A549 (cell line): ENCODE measurements around the gene KRT72. TPM values are rescaled to one million over a fixed set of nuclear protein-coding genes. Genes with fewer than 3 reads are reported as not detected.

Experiments
- ATAC-seq, 2 experiments: fragments of 200-7000 bp in 1 of 2; fragments of >200 bp in 1 of 2; cut with Nextera tagmentation in 1 of 2; cut with Tn5 transposase in 1 of 2; 3 replicates each; pipeline versions ENCODE4 v1.8.0 to v1.9.1; 2018 to 2020; ENCODE audit warnings: mild to moderate bottlenecking in 1 of 2, moderate library complexity in 1 of 2
- CTCF ChIA-PET: fragments of 300-600 bp; sonication (Branson Sonifier 250); formaldehyde crosslinking; extraction: SDS; loops from one replicate; lab custom pipeline; 2021; ENCODE audit warnings: antibody characterized with exemption, inconsistent platforms; lab: Yijun Ruan, JAX
- POLR2A ChIA-PET: fragments of 350-600 bp; formaldehyde crosslinking; extraction: SDS; loops from one replicate; lab custom pipeline; 2021; ENCODE audit warnings: antibody characterized with exemption, inconsistent platforms; lab: Yijun Ruan, JAX
- DNase-seq, 2 experiments: peaks; one replicate each; pipeline versions ENCODE4 v3.0.0 to v3.0.0-alpha.2; 2011 to 2016; ENCODE audit warnings: low read depth in 1 of 2, low spot score in 1 of 2
- FAIRE-seq: peaks from 2 replicates; lab custom pipeline; 2011; peaks lifted over from hg19 to GRCh38; lab: Jason Lieb, UNC
- H3K27ac ChIP-seq, 2 experiments: fragments of >200 bp; sonication (Bioruptor Twin); formaldehyde crosslinking; 3 replicates each; pipeline ENCODE4 v1.5.1; 2016 to 2017
- H3K4me1 ChIP-seq: fragments of >200 bp; sonication (Bioruptor Twin); formaldehyde crosslinking; 3 replicates; pipeline ENCODE4 v1.6.1; 2016
- H3K4me2 ChIP-seq: fragments of >200 bp; sonication (Bioruptor Twin); formaldehyde crosslinking; 3 replicates; pipeline ENCODE4 v1.6.1; 2016
- H3K4me3 ChIP-seq: fragments of >200 bp; sonication (Bioruptor Twin); formaldehyde crosslinking; 3 replicates; pipeline ENCODE4 v1.5.1; 2016
- H3K9me3 ChIP-seq: fragments of >200 bp; sonication (Bioruptor Twin); formaldehyde crosslinking; 3 replicates; pipeline ENCODE4 v1.6.1; 2016
- ATOH8 ChIP-seq: fragments of 250-450 bp; sonication (Bioruptor Pico); IDR thresholded peaks from 2 replicates; pipeline ENCODE4 v1.5.0; 2020; ENCODE audit warnings: low read depth, mild to moderate bottlenecking, moderate library complexity
- CBX8 ChIP-seq: fragments of 200-600 bp; sonication (generic); IDR thresholded peaks from 2 replicates; pipeline ENCODE4 v1.6.1; 2016
- CEBPB ChIP-seq, 2 experiments: fragments of >200 bp in 1 of 2; sonication (Bioruptor Twin) in 1 of 2; formaldehyde crosslinking in 1 of 2; IDR thresholded peaks; 2 replicates each; pipeline ENCODE4 v1.6.1; 2012 to 2016
- CHD4 ChIP-seq: fragments of 200-600 bp; sonication (generic); IDR thresholded peaks from 2 replicates; pipeline ENCODE4 v1.6.1; 2016; ENCODE audit warnings: antibody characterized with exemption, mild to moderate bottlenecking, borderline replicate concordance
- EP300 ChIP-seq, 2 experiments: fragments of >200 bp; sonication (Bioruptor Twin); formaldehyde crosslinking; IDR thresholded peaks; 2 replicates in 1 of 2; 3 replicates in 1 of 2; pipeline ENCODE4 v1.6.1; 2016 to 2017
- FOXS1 ChIP-seq: fragments of 250-450 bp; sonication (Bioruptor Pico); IDR thresholded peaks from 2 replicates; pipeline ENCODE4 v1.5.0; 2020; ENCODE audit warnings: mild to moderate bottlenecking, moderate library complexity
- HDAC2 ChIP-seq: fragments of 200-600 bp; sonication (generic); IDR thresholded peaks from 2 replicates; pipeline ENCODE4 v1.6.1; 2016
- HOXA7 ChIP-seq: fragments of 250-450 bp; sonication (Bioruptor Pico); IDR thresholded peaks from 2 replicates; pipeline ENCODE4 v1.5.0; 2020; ENCODE audit warnings: mild to moderate bottlenecking, moderate library complexity
- HOXB13 ChIP-seq: fragments of 250-450 bp; sonication (Bioruptor Pico); IDR thresholded peaks from 2 replicates; pipeline ENCODE4 v1.5.0; 2020; ENCODE audit warnings: low read depth, mild to moderate bottlenecking, moderate library complexity
- KDM1A ChIP-seq: fragments of 200-600 bp; sonication (generic); IDR thresholded peaks from 2 replicates; pipeline ENCODE4 v1.6.1; 2016; ENCODE audit warnings: low read depth, mild to moderate bottlenecking
- MAFK ChIP-seq: fragments of 450-650 bp; IDR thresholded peaks from 2 replicates; pipeline ENCODE4 v1.6.1; 2014; ENCODE audit not compliant: partially characterized antibody
- MAZ ChIP-seq: fragments of 150-350 bp; IDR thresholded peaks from 2 replicates; pipeline ENCODE4 v1.6.1; 2014; ENCODE audit warnings: antibody characterized with exemption, low read depth, low read length, borderline replicate concordance
- NFE2L2 ChIP-seq: fragments of 150-350 bp; conservative IDR thresholded peaks from 2 replicates; pipeline ENCODE4 v1.6.1; 2014; ENCODE audit warnings: low read length
- NPAS2 ChIP-seq: fragments of 250-450 bp; sonication (Bioruptor Pico); IDR thresholded peaks from 2 replicates; pipeline ENCODE4 v1.8.0; 2022; ENCODE audit warnings: mild to moderate bottlenecking, moderate library complexity, borderline replicate concordance
- NR3C1 ChIP-seq: fragments of >200 bp; sonication (Bioruptor Twin); formaldehyde crosslinking; IDR thresholded peaks from 3 replicates; pipeline ENCODE4 v1.6.1; 2017
- PHF8 ChIP-seq: fragments of 200-600 bp; sonication (generic); IDR thresholded peaks from 2 replicates; pipeline ENCODE4 v1.6.1; 2016; ENCODE audit warnings: low read depth, mild to moderate bottlenecking, antibody characterized with exemption, moderate library complexity, borderline replicate concordance
- RAD21 ChIP-seq, 2 experiments: fragments of >200 bp in 1 of 2; sonication (Bioruptor Twin) in 1 of 2; formaldehyde crosslinking in 1 of 2; IDR thresholded peaks in 1 of 2; conservative IDR thresholded peaks in 1 of 2; 2 replicates in 1 of 2; 3 replicates in 1 of 2; pipeline ENCODE4 v1.6.1; 2012 to 2018; ENCODE audit warnings: inconsistent platforms in 1 of 2
- RARB ChIP-seq: fragments of 250-450 bp; sonication (Bioruptor Pico); IDR thresholded peaks from 2 replicates; pipeline ENCODE4 v1.8.0; 2021; ENCODE audit warnings: mild to moderate bottlenecking, moderate library complexity
- REST ChIP-seq: fragments of 200-600 bp; sonication (generic); IDR thresholded peaks from 2 replicates; pipeline ENCODE4 v1.6.1; 2016; ENCODE audit warnings: antibody characterized with exemption, mild to moderate bottlenecking, moderate library complexity
- RNF2 ChIP-seq: fragments of 200-600 bp; sonication (generic); IDR thresholded peaks from 2 replicates; pipeline ENCODE4 v1.6.1; 2016; ENCODE audit warnings: low read depth, mild to moderate bottlenecking, antibody characterized with exemption, moderate library complexity, borderline replicate concordance
- SMC3 ChIP-seq: fragments of >200 bp; sonication (Bioruptor Twin); formaldehyde crosslinking; IDR thresholded peaks from 3 replicates; pipeline ENCODE4 v1.6.1; 2018; ENCODE audit warnings: inconsistent platforms
- ZFP36 ChIP-seq: fragments of 450-650 bp; IDR thresholded peaks from 2 replicates; pipeline ENCODE4 v1.6.1; 2014; ENCODE audit warnings: borderline replicate concordance; ENCODE audit not compliant: partially characterized antibody
- WGBS: methylation state at CpG from one replicate; pipeline ENCODE4 v1.1.6; 2017; ENCODE audit errors: missing lambda C conversion rate; 5-methylcytosine and 5-hydroxymethylcytosine counted together
- polyA plus RNA-seq, 4 experiments: library from polyadenylated mRNA; depleted of rRNA in 3 of 4; stranded (reverse); fragments of >200 nt; fragmentation: RNase III in 1 of 4; extraction: RNeasy Plus Mini Kit Qiagen cat#74134 plus additional on column Dnase treatment in 1 of 4; gene quantifications; 2 replicates in 3 of 4; 3 replicates in 1 of 4; pipeline ENCODE4 v1.2.3, GENCODE V29; 2011 to 2017
- TF ChIP-seq, protein P1 (sequence below): IDR thresholded peaks from 2 replicates; pipeline ENCODE4 v1.6.1; 2012
- TF ChIP-seq, protein P2 (sequence below): fragments of 150-350 bp; IDR thresholded peaks from 2 replicates; pipeline ENCODE4 v1.6.1; 2014; ENCODE audit warnings: low read depth, mild to moderate bottlenecking, low read length
- TF ChIP-seq, protein P3 (sequence below): fragments of 450-650 bp; IDR thresholded peaks from 2 replicates; pipeline ENCODE4 v1.6.1; 2014; ENCODE audit warnings: antibody characterized with exemption

The KRT72 gene
- polyA plus RNA-seq, 2 of the 4 experiments (the other 2 are of a cell fraction), result not detected

DNA sequence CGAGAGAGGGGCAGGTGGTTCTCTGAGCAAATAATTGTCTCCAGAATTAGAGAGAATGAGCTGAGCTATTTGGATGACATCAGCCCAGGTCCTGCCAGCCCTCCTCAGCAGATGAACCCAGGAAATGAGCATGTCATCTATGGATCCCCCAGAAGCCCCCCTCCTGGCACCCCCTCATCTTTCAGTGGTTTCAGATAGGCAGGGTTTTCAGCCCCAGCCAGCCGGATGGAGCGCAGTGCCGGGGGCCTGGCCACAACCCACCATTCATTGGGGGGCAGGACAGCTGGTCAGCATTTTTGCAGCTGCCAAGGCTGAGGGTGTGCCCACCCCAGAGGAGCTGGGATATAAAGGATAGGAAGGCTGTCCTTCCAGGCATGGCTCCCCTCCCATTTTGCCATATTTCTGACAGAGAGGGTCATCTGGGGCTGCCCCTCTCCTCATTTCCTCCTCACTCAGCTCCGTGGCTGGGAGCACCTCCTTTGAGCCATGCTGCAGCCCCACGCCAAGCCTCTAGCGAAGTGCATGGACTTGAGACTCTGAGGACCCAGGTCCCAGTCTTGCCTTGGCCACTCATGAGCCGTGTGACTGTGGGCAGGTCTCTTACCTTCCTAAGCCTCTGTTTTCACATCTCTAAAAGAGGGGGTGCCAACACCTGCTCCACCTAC, 42.4 kb downstream of the KRT72 start (continued):
- TF ChIP-seq REST, result no peak

DNA sequence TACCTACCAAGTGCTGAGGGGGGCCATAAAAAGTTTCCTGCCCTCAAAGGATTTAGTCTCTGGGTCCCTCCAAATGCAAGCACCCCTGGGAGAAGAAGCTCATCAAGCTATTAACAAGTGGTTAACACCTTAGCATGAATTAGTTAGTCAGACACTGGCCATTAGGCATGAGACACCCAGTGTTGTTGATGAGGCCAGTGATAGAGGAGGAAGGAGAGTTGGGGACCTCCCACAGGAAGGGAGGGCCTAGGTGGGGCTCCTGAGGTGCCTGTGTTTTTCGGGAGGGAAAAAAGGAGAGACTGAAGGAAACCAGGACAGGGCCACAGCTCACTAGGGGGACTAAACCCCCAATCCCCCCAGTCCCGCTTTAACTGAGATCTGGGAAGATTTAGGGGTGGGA, 43.8 kb downstream of the KRT72 start:
- no peak for ATAC-seq
- no peak for DNase-seq
- 65% methylated on average over 2 of the region's 2 CpGs for WGBS
- TF ChIP-seq, protein P1, sequence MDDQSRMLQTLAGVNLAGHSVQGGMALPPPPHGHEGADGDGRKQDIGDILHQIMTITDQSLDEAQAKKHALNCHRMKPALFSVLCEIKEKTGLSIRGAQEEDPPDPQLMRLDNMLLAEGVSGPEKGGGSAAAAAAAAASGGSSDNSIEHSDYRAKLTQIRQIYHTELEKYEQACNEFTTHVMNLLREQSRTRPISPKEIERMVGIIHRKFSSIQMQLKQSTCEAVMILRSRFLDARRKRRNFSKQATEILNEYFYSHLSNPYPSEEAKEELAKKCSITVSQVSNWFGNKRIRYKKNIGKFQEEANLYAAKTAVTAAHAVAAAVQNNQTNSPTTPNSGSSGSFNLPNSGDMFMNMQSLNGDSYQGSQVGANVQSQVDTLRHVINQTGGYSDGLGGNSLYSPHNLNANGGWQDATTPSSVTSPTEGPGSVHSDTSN, result no peak
- TF ChIP-seq EP300 (IDR thresholded peaks at IDR 0.05), result no peak
- no peak for TF ChIP-seq CEBPB (IDR thresholded peaks at IDR 0.05)
- no peak for TF ChIP-seq RARB (CRISPR knock-in tag)
- TF ChIP-seq ZFP36, result no peak
- no peak for TF ChIP-seq HDAC2
- no peak for TF ChIP-seq RAD21 (conservative IDR thresholded peaks at IDR 0.05 in 1 of 2, IDR thresholded peaks at IDR 0.05 in 1 of 2)
- no peak for TF ChIP-seq HOXA7 (CRISPR knock-in tag)
- TF ChIP-seq MAZ, result no peak
- TF ChIP-seq KDM1A, result no peak
- TF ChIP-seq SMC3, result no peak
- TF ChIP-seq NFE2L2, result no peak
- TF ChIP-seq ATOH8 (CRISPR knock-in tag), result no peak
- TF ChIP-seq PHF8, result no peak
- no peak for TF ChIP-seq NPAS2
- no peak for TF ChIP-seq HOXB13
- TF ChIP-seq, all 56 proteins: peak for 0
- Histone ChIP-seq H3K4me2 (no peak overlapping the region), H3K27ac (no peak overlapping the region), H3K9me3 (no peaks in the 10 kb centered on the region), H3K4me1 (no peaks in the 10 kb centered on the region), H3K4me3 (no peak overlapping the region)
- POLR2A ChIA-PET, result no interaction called here
- FAIRE-seq, result no peak
- CTCF ChIA-PET, result interaction anchor here (0.6 to 2.1 kb wide), 5 partner anchors 11 to 313 kb away, joined by 3 to 7 read pairs (median 4); no protein-coding TSS in a partner anchor

DNA sequence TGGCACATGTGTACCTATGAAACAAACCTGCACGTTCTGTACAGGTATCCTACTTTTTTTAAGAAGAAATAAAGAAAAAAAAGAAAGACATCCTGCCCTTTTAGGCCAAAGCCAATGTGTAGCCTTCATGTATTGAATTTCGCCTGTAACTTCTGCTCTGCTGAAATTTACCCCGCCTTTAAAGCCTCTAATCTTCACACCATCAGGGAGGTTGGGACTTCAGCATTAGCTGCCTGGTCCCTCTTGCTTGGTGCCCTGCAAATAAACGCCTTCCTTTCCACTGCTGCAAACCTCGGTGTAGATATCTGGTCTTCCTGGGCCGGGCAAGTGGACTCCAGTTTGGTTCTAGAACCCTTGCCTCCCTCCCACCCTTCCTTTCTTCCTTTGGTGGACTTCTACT, 45.7 kb downstream of the KRT72 start:
- ATAC-seq, result no peak
- ChIA-PET CTCF (interaction anchor here (0.8 to 1.9 kb wide), 9 partner anchors 22 to 329 kb away, joined by 3 to 6 read pairs (median 4); no protein-coding TSS in a partner anchor), POLR2A (no interaction called here)
- no peak for FAIRE-seq
- no peak for DNase-seq
- 63% methylated on average over 6 of the region's 6 CpGs for WGBS
- Histone ChIP-seq H3K9me3 (no peaks in the 10 kb centered on the region), H3K4me1 (0 out of 3 replicates have a peak, but pooled peaks cover 5% of the 10 kb centered on the region), H3K27ac (no peak overlapping the region), H3K4me2 (no peak overlapping the region), H3K4me3 (no peak overlapping the region)
- TF ChIP-seq, protein P2, sequence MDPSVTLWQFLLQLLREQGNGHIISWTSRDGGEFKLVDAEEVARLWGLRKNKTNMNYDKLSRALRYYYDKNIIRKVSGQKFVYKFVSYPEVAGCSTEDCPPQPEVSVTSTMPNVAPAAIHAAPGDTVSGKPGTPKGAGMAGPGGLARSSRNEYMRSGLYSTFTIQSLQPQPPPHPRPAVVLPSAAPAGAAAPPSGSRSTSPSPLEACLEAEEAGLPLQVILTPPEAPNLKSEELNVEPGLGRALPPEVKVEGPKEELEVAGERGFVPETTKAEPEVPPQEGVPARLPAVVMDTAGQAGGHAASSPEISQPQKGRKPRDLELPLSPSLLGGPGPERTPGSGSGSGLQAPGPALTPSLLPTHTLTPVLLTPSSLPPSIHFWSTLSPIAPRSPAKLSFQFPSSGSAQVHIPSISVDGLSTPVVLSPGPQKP, result no peak
- TF ChIP-seq RARB (CRISPR knock-in tag) (no peak), MAFK (no peak), RNF2 (no peak), NR3C1 (no peak), CHD4 (no peak), CBX8 (no peak), NFE2L2 (no peak), FOXS1 (CRISPR knock-in tag) (no peak)
- TF ChIP-seq, protein P1, result no peak
- TF ChIP-seq, protein P3, sequence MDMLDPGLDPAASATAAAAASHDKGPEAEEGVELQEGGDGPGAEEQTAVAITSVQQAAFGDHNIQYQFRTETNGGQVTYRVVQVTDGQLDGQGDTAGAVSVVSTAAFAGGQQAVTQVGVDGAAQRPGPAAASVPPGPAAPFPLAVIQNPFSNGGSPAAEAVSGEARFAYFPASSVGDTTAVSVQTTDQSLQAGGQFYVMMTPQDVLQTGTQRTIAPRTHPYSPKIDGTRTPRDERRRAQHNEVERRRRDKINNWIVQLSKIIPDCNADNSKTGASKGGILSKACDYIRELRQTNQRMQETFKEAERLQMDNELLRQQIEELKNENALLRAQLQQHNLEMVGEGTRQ, result no peak
